Measurements from ENCODE around the gene GANC. TPM values are rescaled to one million over a fixed set of nuclear protein-coding genes. Genes with fewer than 3 reads are reported as not detected.

Gene GANC
- total and polyA plus RNA-seq, 9 of the 15 experiments (the other 6 are each of a cell fraction or from before 2014, with no cell fraction given), result 10.9 to 19.0 (median 14.5) TPM

DNA sequence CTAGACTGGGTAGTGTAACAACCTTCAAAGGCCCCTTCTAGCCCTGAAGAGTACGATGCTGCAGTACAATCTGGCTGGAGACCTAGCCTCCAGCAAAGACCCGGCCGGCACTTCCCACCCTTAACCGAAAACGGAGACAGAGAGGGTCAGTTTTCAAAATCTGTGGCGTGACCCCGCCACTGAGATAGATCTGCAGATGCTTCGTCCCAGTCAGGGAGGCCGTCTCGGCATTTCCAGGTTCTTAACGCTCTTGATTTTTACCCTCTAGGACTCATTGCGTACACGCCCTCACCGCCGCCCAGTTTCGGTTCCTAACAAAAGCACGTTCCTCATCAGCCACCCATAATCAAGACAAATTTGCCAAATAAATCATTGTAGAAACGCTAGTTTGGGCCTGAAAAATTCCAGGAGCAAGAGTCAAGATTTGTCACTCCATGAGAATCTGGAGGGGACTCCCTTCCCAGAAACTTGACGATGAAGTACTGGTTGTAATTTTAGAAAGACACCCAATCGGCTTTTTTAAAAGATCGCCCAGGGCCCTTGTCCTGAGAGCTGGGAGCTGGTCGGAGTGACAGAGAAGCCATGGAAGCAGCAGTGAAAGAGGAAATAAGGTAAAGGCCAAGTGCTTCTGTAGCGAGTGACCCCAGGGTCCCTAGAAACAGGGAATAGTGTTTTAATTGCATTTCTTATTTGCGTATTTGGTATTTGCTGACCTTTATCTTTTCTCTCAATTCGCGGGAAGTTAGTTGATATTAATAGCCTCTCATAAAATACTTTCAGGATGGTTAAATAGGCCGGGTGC, 1.1 kb downstream of the GANC start (continued):
- TF ChIP-seq ZNF830 (CRISPR knock-in tag; IDR thresholded peaks at IDR 0.05) (peak; percentile 18; the same call in 1 of the 2 replicates), STAT5A (IDR thresholded peaks at IDR 0.05; ENCODE audit: borderline replicate concordance, low read length) (no peak), RBBP5 (IDR thresholded peaks at IDR 0.05; ENCODE audit: borderline replicate concordance, insufficient read depth, low read length, poor library complexity, severe bottlenecking) (peak; percentile 2), ZFX (CRISPR knock-in tag; IDR thresholded peaks at IDR 0.05) (peak; percentile 43), BDP1 (IDR thresholded peaks at IDR 0.05; ENCODE audit: insufficient read depth, insufficient read length) (no peak), ASH1L (IDR thresholded peaks at IDR 0.05; ENCODE audit: borderline replicate concordance, low read depth, partially characterized antibody) (no peak), FOXP1 (CRISPR knock-in tag; IDR thresholded peaks at IDR 0.05) (0 out of 2 replicates have a peak, but pooled peaks have one; percentile 1), ZNF197 (CRISPR knock-in tag; IDR thresholded peaks at IDR 0.05; ENCODE audit: low read depth) (no peak), POLR2AphosphoS2 (IDR thresholded peaks at IDR 0.05; ENCODE audit: low read length) (no peak), KLF1 (tag; IDR thresholded peaks at IDR 0.05) (peak; percentile 64), NFE2 (IDR thresholded peaks at IDR 0.05; ENCODE audit: low read depth) (no peak), ZFPM2 (CRISPR knock-in tag; IDR thresholded peaks at IDR 0.05) (no peak), ZNF780A (CRISPR knock-in tag; IDR thresholded peaks at IDR 0.05) (no peak)
- TF ChIP-seq, protein P1, sequence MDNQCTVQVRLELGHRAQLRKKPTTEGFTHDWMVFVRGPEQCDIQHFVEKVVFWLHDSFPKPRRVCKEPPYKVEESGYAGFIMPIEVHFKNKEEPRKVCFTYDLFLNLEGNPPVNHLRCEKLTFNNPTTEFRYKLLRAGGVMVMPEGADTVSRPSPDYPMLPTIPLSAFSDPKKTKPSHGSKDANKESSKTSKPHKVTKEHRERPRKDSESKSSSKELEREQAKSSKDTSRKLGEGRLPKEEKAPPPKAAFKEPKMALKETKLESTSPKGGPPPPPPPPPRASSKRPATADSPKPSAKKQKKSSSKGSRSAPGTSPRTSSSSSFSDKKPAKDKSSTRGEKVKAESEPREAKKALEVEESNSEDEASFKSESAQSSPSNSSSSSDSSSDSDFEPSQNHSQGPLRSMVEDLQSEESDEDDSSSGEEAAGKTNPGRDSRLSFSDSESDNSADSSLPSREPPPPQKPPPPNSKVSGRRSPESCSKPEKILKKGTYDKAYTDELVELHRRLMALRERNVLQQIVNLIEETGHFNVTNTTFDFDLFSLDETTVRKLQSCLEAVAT (IDR thresholded peaks at IDR 0.05), result peak in 1 of 2 experiments; percentile 15; a peak in 1 of 4 replicates
- TF ChIP-seq, protein P2, sequence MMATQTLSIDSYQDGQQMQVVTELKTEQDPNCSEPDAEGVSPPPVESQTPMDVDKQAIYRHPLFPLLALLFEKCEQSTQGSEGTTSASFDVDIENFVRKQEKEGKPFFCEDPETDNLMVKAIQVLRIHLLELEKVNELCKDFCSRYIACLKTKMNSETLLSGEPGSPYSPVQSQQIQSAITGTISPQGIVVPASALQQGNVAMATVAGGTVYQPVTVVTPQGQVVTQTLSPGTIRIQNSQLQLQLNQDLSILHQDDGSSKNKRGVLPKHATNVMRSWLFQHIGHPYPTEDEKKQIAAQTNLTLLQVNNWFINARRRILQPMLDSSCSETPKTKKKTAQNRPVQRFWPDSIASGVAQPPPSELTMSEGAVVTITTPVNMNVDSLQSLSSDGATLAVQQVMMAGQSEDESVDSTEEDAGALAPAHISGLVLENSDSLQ (IDR thresholded peaks at IDR 0.05), result 0 out of 2 replicates have a peak, but pooled peaks have one; percentile 42
- TF ChIP-seq, protein P3, sequence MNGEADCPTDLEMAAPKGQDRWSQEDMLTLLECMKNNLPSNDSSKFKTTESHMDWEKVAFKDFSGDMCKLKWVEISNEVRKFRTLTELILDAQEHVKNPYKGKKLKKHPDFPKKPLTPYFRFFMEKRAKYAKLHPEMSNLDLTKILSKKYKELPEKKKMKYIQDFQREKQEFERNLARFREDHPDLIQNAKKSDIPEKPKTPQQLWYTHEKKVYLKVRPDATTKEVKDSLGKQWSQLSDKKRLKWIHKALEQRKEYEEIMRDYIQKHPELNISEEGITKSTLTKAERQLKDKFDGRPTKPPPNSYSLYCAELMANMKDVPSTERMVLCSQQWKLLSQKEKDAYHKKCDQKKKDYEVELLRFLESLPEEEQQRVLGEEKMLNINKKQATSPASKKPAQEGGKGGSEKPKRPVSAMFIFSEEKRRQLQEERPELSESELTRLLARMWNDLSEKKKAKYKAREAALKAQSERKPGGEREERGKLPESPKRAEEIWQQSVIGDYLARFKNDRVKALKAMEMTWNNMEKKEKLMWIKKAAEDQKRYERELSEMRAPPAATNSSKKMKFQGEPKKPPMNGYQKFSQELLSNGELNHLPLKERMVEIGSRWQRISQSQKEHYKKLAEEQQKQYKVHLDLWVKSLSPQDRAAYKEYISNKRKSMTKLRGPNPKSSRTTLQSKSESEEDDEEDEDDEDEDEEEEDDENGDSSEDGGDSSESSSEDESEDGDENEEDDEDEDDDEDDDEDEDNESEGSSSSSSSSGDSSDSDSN (IDR thresholded peaks at IDR 0.05; ENCODE audit: borderline replicate concordance in 1 of 2, low read depth in 2 of 2, low read length in 2 of 2), result peak in 1 of 2 experiments; percentile 62; a peak in 1 of 4 replicates
- TF ChIP-seq, protein P4, sequence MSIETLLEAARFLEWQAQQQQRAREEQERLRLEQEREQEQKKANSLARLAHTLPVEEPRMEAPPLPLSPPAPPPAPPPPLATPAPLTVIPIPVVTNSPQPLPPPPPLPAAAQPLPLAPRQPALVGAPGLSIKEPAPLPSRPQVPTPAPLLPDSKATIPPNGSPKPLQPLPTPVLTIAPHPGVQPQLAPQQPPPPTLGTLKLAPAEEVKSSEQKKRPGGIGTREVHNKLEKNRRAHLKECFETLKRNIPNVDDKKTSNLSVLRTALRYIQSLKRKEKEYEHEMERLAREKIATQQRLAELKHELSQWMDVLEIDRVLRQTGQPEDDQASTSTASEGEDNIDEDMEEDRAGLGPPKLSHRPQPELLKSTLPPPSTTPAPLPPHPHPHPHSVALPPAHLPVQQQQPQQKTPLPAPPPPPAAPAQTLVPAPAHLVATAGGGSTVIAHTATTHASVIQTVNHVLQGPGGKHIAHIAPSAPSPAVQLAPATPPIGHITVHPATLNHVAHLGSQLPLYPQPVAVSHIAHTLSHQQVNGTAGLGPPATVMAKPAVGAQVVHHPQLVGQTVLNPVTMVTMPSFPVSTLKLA (conservative IDR thresholded peaks at IDR 0.05), result peak in 1 of 2 experiments; percentile 7; a peak in 1 of 4 replicates
- TF ChIP-seq, protein P5, sequence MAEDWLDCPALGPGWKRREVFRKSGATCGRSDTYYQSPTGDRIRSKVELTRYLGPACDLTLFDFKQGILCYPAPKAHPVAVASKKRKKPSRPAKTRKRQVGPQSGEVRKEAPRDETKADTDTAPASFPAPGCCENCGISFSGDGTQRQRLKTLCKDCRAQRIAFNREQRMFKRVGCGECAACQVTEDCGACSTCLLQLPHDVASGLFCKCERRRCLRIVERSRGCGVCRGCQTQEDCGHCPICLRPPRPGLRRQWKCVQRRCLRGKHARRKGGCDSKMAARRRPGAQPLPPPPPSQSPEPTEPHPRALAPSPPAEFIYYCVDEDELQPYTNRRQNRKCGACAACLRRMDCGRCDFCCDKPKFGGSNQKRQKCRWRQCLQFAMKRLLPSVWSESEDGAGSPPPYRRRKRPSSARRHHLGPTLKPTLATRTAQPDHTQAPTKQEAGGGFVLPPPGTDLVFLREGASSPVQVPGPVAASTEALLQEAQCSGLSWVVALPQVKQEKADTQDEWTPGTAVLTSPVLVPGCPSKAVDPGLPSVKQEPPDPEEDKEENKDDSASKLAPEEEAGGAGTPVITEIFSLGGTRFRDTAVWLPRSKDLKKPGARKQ (CRISPR knock-in tag; IDR thresholded peaks at IDR 0.05), result no peak
